Renal cortical epithelial cell (primary cell): ENCODE results near the gene REM1. TPM values are rescaled to one million over a fixed set of nuclear protein-coding genes. Genes with fewer than 3 reads are reported as not detected.
"Not testable (repeated sequence)": the region's sequence is repeated elsewhere in the genome, so short reads cannot be mapped to it uniquely, and the experiment has no call there.

Experiments
- DNase-seq: peaks from one replicate; pipeline ENCODE4 v3.0.0-alpha.2; 2011; ENCODE audit warnings: low read depth
- total RNA-seq: library from RNA; depleted of rRNA; stranded (reverse); fragments of >200 nt; gene quantifications from 2 replicates; pipeline ENCODE4 v1.2.3, GENCODE V29; 2014

Gene REM1, protein sequence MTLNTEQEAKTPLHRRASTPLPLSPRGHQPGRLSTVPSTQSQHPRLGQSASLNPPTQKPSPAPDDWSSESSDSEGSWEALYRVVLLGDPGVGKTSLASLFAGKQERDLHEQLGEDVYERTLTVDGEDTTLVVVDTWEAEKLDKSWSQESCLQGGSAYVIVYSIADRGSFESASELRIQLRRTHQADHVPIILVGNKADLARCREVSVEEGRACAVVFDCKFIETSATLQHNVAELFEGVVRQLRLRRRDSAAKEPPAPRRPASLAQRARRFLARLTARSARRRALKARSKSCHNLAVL
- total RNA-seq = not detected in 2 replicates

GRCh38 chr20:31474758-31475427 is at the start of gene REM1, which contains the start of gene DEFB124:
Gene REM1, plus strand, starts transcription at chr20:31475288. Its CDS starts 1,158 bp downstream, at chr20:31476446.
Gene DEFB124, minus strand, starts transcription at chr20:31475127. Its CDS starts 2,114 bp downstream, at chr20:31473013.
- no peak for DNase-seq

GRCh38 chr20:31425797-31426196 is 49.3 kb upstream of the REM1 start:
- DNase-seq = no peak

DNA sequence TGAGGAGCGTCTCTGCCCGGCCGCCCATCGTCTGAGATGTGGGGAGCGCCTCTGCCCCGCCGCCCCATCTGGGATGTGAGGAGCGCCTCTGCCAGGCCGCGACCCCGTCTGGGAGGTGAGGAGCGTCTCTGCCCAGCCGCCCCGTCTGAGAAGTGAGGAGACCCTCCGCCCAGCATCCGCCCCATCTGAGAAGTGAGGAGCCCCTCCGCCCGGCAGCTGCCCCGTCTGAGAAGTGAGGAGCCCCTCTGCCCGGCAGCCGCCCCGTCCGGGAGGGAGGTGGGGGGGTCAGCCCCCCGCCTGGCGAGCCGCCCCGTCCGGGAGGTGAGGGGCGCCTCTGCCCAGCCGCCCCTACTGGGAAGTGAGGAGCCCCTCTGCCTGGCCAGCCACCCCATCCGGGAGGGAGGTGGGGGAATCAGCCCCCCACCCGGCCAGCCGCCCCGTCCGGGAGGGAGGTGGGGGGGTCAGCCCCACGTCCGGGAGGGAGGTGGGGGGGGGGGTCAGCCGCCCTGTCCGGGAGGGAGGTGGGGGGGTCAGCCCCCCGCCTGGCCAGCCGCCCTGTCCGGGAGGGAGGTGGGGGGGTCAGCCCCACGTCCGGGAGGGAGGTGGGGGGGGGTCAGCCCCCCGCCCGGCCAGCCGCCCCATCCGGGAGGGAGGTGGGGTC is 48.1 kb upstream of the REM1 start:
- DNase-seq = not testable (repeated sequence)

DNA sequence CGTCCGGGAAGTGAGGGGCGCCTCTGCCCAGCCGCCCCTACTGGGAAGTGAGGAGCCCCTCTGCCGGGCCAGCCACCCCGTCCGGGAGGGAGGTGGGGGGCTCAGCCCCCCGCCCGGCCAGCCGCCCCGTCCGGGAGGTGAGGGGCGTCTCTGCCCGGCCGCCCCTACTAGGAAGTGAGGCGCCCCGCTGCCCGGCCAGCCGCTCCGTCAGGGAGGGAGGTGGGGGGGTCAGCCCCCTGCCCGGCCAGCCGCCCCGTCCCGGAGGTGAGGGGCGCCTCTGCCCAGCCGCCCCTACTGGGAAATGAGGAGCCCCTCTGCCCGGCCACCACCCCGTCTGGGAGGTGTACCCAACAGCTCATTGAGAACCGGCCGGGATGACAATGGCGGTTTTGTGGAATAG is 47.5 kb upstream of the REM1 start:
- DNase-seq = not testable (repeated sequence)

GRCh38 chr20:31430568-31431115 is 44.4 kb upstream of the REM1 start:
- DNase-seq = no peak

- no peak for DNase-seq
Observed at GRCh38 chr20:31440012-31440659, 35.0 kb upstream of the REM1 start, which contains the start of gene DEFB123. Gene DEFB123, plus strand, starts transcription at chr20:31440632. Its CDS starts 67 bp downstream, at chr20:31440699.

GRCh38 chr20:31446084-31446819 is 28.8 kb upstream of the REM1 start:
- no peak for DNase-seq

DNA sequence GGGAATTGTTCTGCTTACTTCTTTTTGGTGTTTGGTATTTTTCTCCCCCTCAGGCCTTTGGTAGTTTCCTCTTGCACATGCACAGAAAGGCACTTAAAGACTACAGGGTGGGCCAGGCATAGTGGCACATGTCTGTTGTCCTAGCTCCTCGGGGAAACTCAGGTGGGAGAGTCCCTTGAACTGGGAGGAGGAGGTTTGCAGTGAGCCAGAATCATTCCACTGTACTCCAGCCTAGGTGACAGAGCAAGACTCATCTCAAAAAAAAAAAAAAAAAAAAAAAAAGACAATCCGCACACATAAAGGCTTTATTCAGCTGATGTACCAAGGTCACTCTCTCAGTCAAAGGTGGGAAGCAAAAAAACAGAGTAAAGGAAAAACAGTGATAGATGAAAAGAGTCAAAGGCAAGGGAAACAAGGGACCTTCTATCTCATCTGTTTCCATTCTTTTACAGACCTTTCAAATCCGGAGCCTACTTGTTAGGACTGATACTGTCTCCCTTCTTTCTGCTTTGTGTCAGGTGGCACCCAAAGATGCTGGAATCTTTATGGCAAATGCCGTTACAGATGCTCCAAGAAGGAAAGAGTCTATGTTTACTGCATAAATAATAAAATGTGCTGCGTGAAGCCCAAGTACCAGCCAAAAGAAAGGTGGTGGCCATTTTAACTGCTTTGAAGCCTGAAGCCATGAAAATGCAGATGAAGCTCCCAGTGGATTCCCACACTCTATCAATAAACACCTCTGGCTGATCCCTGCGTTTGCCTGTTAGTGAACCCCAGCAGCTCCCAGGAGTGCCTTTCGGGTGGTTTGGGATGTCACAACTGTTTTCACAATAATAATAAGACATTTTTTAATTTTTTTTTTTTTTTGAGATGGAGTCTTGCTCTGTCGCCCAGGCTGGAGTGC is 25.3 kb upstream of the REM1 start:
- DNase-seq = no peak

- DNase-seq = no peak
Observed at GRCh38 chr20:31452575-31452974, 22.5 kb upstream of the REM1 start.

DNA sequence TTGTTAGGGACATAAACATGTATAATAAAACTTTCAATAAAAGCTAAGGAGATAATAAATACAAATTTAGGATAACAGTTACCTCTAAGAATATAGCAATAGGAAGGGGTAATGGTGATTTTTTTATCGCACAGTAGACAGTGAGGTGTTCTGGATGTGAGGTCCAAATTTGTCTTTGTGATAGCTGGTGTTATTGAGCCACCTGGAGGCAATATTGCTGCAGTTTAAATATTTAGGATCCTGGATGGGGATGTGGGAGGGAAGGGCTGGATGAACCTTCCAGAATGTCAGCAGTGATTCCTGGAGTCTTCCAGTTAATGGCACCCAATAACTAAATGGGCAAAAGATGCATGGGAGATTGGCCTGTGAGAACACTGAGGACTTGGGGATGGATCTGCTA is 20.7 kb upstream of the REM1 start:
- DNase-seq = no peak

GRCh38 chr20:31470946-31471345 is 4.1 kb upstream of the REM1 start:
- not testable (repeated sequence) for DNase-seq

- DNase-seq = no peak
Observed at GRCh38 chr20:31472395-31473330, 2.4 kb upstream of the REM1 start.

DNA sequence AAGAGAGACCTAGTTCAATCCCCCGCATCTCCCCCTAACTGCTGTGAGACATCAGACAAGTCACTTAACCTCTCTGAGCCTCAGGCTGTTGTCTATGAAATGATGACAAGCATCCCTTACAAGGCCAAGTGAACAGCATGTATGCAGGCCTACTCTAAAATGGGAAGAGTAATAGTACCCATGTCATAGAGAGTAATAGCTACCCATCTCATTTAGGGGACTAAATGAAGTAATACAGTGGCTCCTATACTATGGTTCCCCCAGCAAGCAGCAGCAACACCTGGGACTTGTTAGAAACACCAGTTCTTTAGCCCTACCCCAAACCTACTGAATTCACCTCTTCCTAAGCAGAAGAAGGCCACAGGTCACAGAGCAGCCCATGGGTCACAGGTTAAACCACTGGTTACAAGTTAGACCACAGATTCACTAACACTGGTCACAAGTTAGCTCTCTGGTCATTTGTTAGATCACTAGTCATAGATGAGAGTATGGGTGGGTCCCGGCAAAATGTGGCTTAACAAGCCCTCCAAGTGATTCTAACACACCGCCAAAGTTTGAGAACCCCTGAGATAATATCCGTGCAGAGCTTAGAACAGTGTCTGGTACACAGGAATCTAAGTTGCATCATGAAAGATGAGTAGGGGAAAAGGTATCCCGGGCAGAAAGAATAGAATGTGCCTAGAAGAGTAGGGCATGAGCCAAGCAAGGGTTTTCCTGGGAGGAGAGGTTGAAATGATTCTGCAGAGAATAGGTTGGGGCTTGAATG is 1.6 kb upstream of the REM1 start:
- peak; percentile 23 for DNase-seq

- DNase-seq = no peak
Observed at GRCh38 chr20:31474097-31474436, 1.0 kb upstream of the REM1 start.

DNA sequence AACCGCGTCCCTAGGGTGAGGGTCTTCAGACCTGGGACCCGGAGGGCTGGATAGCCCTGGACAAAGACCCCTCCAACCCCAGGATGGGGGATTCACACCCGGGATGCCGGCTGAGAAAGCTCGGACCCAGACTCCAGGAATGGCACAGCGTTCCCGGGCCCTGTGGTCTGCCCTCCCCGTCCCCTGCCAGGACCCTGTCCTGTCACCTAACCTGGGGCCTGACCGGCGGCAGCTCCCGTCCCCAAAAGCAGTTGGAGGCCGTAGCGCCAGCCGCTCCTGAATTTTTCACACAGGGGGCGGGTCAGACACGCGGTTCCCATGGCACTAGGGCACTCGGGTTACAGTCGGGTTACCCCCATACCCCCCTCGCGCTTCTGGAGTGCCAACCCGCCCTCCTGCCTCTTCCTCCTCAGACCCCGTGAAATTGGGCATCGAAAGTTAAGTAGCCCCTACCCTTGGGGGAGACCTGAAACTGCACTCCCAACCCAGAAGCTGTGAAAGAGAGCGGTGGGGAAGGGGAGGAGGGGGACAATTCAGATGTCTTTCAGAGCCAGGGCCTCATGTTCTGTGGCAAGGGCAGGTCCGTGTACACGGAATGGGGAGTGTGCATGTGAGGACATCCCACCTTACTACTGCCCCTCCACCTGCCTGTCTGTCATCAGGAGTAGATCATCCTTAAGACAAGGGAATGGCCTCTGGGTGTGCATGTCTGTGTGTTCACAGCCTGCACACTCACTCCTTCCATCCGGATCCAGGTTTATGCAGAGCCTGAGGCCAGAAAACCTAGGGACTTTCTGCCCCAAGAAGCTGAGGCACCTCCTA is 595 bp downstream of the REM1 start:
- no peak for DNase-seq

DNA sequence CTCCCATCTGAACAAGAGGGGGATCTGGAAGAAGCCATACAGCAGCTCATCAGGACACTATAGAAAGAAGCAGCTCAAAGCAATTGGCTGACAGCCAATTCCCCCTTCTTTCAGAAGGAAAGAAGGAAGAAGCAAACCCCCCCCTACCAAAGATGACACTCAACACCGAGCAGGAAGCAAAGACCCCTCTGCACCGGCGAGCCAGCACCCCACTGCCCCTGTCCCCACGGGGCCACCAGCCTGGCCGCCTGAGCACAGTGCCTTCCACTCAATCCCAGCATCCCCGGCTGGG is 1.2 kb downstream of the REM1 start:
- DNase-seq = no peak

DNA sequence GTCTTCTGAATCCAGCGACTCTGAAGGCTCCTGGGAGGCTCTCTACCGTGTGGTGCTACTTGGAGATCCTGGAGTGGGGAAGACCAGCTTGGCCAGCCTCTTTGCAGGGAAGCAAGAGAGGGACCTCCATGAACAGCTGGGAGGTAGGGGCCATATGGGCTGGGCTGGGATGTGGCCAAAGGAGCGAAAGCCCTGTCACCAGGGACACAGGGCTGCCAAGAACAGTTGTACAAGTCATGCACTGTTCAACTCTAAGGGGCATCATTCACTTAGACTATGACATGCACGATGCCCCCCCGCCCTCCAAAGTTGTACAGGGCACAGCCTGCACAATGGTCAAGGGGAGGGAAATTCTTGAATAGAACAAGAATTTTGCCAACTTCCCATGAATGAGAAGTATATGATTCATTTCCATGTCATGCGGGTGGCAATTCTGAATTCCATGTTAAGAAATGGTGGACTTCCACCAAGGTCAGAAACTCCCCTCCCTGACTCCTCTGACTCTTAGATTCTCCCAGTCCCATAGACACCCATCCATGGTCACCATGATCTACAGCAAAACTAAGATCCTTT is 1.6 kb downstream of the REM1 start:
- no peak for DNase-seq
